ENCODE results near the gene C10orf90. TPM values are rescaled to one million over a fixed set of nuclear protein-coding genes. Genes with fewer than 3 reads are reported as not detected.

The C10orf90 gene
- total and polyA plus RNA-seq, 4 donors = 0.05 to 0.25 TPM; not detected in 2

- WGBS = 83% methylated on average over 16 of the region's 16 CpGs
- Histone ChIP-seq H3K27ac (ENCODE audit: low read depth in 1 of 2, low read length in 2 of 2) (no peak overlapping the region), H3K4me3 (ENCODE audit: low read depth in 1 of 3, low read length in 3 of 3) (no peak overlapping the region), H3K27me3 (ENCODE audit: control insufficient read depth in 4 of 4, insufficient read depth in 4 of 4, low read length in 3 of 4) (no peaks in the 10 kb centered on the region), H3K4me1 (ENCODE audit: control insufficient read depth in 4 of 4, insufficient read depth in 4 of 4, low read length in 3 of 4) (no peaks in the 10 kb centered on the region), H3K36me3 (ENCODE audit: control insufficient read depth in 4 of 4, insufficient read depth in 3 of 4, low read depth in 1 of 4, low read length in 3 of 4) (no peaks in the 10 kb centered on the region), H3K9me3 (ENCODE audit: control insufficient read depth in 4 of 4, low read length in 3 of 4) (no peaks in the 10 kb centered on the region), H3K9ac (ENCODE audit: low read depth in 1 of 2, low read length in 2 of 2) (no peak overlapping the region)
- TF ChIP-seq GABPA (IDR thresholded peaks at IDR 0.05 in 1 of 2, conservative IDR thresholded peaks at IDR 0.05 in 1 of 2) (no peak), CTCF (IDR thresholded peaks at IDR 0.05; ENCODE audit: low read depth, low read length, missing input control) (no peak), FOXA1 (IDR thresholded peaks at IDR 0.05) (no peak), YY1 (IDR thresholded peaks at IDR 0.05) (no peak), ATF3 (IDR thresholded peaks at IDR 0.05) (no peak), EGR1 (IDR thresholded peaks at IDR 0.05; ENCODE audit: low read depth in 2 of 2) (no peak), MAX (IDR thresholded peaks at IDR 0.05) (no peak), RAD21 (IDR thresholded peaks at IDR 0.05) (no peak), TAF1 (conservative IDR thresholded peaks at IDR 0.05) (no peak), ZBTB33 (IDR thresholded peaks at IDR 0.05) (no peak), FOXA2 (IDR thresholded peaks at IDR 0.05) (no peak), REST (IDR thresholded peaks at IDR 0.05) (no peak), HNF4G (IDR thresholded peaks at IDR 0.05) (no peak), HNF4A (conservative IDR thresholded peaks at IDR 0.05) (no peak), NR2F2 (IDR thresholded peaks at IDR 0.05) (no peak), SP1 (IDR thresholded peaks at IDR 0.05) (no peak), JUND (IDR thresholded peaks at IDR 0.05) (no peak), RXRA (IDR thresholded peaks at IDR 0.05) (no peak)
- DNase-seq (ENCODE audit: low spot score) = no peak
Observed at GRCh38 chr10:126504761-126505112, 165.8 kb downstream of the C10orf90 start.

Data from liver (tissue), 9 donors.